Left hindlimb (tissue), 1 donor: ENCODE results near the gene CAVIN2.
A peak's percentile ranks its signal among the peaks of the same experiment; 100 is the strongest.

ENCODE experiments used
- DNase-seq: peaks from one replicate; pipeline ENCODE4 v3.0.0-alpha.2; 2018

Gene CAVIN2, protein sequence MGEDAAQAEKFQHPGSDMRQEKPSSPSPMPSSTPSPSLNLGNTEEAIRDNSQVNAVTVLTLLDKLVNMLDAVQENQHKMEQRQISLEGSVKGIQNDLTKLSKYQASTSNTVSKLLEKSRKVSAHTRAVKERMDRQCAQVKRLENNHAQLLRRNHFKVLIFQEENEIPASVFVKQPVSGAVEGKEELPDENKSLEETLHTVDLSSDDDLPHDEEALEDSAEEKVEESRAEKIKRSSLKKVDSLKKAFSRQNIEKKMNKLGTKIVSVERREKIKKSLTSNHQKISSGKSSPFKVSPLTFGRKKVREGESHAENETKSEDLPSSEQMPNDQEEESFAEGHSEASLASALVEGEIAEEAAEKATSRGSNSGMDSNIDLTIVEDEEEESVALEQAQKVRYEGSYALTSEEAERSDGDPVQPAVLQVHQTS

DNA sequence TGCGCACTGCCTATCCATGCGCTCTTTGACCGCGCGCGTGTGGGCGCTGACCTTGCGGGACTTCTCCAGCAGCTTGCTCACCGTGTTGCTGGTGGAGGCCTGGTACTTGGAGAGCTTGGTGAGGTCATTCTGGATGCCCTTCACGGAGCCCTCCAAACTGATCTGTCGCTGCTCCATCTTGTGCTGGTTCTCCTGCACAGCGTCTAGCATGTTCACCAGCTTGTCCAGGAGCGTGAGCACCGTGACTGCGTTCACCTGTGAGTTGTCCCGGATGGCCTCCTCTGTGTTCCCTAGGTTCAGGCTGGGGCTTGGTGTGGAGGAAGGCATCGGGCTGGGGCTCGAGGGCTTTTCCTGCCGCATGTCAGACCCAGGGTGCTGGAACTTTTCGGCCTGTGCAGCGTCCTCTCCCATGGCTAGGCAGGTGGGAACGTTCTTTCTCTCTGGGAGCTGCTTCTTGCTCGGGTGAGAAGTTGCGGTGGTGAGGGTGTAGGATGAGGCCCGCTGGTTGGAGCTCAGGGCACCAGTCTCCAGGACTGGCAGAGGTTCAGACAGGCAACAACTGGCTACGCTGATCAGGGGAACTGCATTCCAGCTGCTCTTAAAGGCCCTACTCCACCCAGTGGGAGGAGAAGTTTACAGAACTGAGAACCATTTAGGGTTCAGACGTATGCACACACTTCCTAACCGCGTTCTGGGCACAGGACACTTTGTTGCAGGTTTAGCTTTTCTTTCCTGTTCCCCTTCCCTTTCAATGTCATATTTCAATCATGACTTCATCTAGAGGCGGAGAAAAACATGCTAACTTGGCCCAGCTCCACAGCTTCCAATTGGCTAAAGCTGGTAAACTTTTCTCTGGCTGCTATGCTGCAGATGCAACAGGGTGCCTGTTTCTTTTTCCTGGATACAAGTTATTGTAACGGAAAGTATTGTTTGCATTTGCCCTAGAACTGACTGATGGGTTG is at the start of gene CAVIN2:
TSS of gene CAVIN2 (minus strand) at position 574 of the 962 bp plus-strand sequence. CDS start at position 411, 163 bp downstream.
- peak; percentile 73 for DNase-seq

DNA sequence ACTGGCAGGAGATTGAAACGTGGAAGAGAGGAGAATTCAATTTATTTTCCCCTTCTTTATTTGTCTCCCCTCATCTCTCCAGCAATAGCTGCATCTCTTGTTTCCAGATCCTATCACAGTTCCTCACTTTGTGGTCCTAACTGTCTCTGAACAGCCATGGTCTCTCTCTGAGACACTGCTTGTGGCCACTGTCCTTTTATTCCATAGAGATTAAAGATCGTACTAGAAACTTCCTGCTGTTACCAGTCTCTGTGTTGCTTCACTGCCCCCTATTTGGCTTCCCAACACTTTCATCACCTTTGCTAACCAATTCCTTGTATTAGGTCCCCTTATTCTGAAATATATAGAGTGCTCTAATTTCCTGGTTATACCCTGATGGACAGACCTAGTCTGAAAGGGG is 48.9 kb upstream of the CAVIN2 start:
- DNase-seq: no peak

DNA sequence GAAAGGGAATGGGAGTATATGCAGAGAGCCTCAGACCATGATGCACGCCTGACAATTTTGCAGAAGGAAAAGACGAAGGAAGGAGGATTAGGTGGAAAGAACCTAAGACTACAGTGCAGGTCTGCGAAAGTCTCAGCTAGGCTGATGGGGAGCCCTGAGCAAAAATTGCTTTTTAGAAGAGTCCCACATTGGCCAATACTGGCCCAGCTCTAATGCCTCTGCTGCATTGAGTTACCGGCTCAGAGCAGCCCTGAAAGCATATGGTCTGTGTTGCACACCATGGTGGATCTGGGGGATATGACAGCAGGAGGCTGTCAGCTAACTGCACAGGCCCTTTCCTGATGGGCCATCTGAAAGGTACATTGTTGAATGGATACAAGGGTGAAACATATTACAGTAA is 48.3 kb upstream of the CAVIN2 start:
- no peak for DNase-seq

DNA sequence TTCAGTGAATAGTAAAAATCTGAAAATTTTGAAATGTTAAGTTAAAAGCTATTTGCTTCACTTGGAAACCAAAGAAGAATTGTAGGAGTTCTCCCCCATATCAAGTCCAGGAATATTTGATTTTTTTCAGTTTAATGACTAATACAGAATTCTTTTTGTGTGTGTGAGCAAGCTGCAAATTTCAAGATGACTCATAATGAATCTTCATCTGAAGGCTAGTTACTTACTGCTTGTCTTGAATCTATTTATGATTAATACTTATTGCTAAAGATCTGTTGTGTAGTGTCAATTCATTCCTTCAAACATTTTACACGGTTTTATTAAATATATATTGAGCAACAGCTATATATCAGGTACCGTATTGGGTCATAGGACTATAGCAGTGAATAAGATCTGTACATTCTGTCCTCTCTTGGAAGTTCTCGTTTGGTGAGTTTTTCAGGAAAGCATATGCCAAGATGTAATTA is 47.8 kb upstream of the CAVIN2 start:
- no peak for DNase-seq

DNA sequence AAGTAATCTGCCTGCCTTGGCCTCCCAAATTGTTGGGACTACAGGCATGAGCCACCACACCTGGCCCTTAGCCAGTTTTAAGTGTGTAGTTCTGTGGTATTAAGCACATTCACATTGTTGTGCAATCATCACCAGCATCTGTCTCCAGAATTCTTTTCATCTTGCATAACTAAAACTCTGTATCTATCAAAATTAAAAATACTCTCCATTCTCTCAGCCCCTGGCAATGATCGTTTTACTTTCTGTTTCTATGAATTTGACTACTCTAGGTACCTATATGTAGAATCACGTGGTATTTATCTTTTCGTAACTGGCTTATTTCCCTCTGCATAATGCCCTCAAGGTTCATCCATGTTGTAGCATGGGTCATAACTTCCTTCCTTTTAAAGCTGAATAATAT is 45.5 kb upstream of the CAVIN2 start:
- no peak for DNase-seq

DNA sequence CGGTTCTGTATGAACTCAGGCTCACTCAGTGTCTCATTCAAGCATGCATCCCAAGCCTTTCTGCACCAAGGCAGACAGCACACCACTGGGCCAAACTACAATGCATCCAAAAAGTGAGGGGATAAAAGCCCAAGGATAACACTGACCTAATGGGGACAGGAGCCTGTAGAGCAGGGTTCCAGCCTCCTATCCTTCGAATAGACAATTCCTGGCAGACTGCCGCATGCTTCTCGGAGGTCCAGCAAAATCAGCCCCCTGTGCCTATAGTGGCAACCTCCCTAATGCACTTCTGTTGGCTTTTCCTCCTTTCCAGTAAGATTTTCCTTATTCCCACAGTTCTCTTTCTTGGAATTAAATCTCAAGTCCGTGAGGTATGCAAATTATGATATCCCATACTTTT is 44.8 kb upstream of the CAVIN2 start:
- DNase-seq: no peak

DNA sequence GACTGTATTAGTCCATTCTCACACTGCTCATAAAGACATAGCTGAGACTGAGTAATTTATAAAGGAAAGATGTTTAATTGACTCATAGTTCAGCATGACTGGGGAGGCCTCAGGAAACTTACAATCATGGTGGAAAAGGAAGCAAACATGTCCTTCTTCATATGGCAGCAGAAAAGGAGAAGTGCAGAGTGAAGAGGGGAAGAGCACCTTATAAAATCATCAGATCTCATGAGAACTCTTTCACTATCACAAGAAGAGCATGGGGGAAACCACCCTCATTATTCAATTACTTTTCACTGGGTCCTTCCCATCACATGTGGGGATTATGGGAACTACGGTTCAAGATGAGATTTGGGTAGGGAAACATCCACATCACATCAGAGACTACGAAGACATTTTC is 43.0 kb upstream of the CAVIN2 start:
- DNase-seq: no peak

DNA sequence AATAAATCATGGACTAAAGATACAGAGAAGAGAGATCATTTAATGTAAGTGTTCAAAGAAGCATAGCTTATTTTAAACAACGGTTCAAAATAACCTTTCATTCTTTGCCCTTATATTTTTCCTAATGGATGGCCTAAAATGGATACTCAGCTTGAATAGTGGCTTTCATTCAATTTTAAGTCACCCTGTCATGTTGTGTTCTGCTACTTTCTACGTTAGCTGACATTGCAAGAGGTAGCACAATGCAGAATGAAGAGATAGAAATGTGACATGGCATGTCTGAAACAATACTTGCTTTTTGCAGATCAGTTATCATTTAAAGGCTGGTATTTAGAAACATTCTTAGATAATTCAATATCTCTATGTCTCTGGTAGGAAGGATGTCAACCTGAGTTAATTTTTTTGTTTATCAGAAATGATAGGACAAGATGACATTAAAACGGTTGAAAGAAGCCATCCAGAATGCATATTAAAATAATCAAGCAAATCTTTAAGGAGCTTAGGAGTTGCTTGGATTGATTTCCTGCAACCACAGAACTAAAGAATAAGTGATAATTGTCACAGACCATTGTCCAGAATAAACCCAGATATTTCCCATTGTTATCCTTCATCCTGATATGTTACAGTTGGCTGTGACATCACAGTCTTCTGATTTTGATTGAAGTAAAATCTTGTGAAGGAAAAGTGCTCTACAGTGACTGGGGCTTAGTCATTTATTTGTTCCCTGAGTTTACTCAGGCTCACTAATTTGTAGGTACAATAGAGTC is 41.7 kb upstream of the CAVIN2 start:
- no peak for DNase-seq

DNA sequence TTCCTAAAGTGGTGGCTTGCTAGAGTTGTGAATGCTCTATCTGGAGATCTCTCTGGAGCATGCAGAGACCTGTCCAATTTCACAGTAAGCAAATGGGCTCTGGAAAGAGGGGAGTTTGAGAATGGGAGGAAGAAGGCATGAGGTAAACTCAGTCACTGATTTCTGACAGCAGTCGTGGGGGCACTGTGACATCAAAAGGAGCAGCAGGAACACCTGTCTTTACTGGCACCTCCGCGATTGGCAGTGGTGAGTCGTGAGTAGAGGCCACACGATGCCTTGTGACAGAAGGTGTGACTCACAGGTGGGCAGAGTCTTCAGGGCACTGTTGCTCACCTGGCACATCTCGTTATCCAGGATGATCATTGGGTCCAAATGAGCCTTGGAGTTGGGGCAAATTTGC is 38.8 kb upstream of the CAVIN2 start:
- no peak for DNase-seq

DNA sequence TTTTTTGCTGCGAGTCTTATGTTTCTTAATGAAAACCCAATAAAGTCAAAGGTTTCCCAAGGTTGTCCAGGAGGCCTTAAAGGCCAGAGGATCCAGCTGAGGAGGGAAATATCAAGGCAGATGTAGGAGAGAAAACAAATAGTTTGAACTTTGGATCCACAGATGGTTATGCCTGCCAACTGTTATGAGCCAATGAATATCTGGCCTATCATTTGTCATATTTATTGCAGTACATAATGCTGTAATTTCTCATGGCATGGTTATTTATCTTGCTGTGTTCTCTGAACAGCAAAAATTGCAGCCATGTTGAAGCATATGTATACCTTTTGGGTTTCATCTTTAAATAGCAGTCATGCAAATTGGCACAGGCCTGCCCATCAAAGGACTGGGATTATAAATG is 38.2 kb upstream of the CAVIN2 start:
- no peak for DNase-seq

DNA sequence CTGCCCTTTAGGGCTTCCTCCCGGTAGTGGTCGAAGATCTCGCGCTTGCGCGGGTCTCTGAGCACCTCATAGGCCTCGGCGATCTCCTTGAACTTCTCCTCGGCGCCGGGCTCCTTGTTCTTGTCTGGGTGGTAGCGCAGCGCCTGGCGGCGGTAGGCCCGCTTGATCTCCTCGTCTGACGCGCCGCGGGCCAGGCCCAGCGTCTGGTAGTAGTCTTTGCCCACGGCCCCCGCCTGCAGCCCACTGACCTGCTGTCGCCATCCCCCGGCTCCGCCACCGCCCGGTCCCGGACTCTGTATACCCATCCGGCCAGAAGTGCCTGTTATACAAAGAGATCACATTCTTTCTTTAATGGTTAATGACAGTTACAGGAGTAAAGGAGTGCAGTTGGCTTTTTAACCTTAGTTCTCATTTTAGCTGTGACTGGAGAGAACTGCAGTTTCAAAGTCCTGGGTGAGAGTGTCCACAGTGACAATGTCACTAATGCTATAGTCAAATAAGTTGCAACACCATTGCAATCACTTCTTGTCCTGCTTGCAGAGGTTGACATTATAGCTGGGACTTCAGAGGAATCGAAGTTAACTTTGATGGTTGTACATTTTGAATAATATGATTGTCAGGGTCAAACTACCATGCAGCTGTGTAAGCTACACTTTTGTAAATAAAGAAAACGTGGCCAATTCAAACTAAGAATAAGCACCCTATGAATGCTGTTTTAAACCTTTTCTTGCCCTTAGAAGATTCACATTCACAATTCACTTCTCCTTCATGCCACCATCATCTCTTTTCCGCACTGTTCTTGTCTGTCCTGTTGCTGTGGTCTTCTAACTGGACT is 35.3 kb upstream of the CAVIN2 start:
- no peak for DNase-seq

DNA sequence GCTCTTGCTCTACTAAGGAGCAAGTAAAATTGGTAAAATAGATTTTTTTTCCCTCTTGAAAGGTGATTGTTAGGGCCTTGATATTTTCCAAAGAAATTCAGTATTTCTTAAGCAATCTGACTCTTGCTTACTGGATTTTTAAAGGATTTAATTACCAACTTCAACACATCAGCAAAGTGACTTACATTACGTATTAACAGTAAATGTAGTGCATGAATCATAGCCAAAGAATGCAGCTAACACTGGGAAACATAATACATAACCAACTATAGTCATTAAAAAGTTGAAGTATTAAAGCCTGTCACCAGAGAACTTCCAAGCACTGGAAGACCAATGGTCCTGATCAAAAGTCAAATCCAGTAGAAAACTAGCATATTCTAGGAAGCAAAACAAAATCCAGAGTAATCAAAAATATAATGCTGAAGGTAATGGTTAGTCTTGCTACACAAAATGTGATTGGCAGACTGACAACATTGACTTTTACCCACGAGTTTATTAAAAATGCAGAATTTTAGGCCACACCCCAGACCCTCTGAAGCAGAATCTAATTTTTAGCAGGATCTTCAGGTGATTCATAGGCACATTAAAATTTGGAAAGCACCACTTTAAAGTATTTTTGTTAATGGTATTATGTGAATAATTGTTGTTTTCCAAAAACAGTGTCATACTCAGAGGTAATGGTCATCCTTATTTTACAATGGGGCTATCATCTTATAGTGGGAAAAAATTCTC is 31.8 kb upstream of the CAVIN2 start:
- DNase-seq: no peak

DNA sequence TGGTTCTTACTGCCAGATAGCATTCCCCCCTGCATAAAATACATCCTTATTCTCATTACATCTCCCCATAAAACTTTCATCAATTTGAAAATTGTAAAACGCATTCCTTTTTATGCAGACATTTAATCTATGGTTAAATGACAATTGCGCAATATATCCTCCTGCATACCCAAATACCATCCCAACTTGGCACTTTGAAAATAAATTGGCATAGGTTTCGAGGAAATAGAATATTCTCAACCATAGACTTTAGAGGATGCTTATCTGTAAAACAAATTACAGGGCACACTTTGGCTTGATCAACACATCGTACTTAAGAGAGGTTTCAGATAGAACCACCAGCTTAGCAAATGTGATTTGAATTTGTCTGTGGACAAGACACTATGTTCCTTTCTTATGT is 31.0 kb upstream of the CAVIN2 start:
- DNase-seq: no peak

DNA sequence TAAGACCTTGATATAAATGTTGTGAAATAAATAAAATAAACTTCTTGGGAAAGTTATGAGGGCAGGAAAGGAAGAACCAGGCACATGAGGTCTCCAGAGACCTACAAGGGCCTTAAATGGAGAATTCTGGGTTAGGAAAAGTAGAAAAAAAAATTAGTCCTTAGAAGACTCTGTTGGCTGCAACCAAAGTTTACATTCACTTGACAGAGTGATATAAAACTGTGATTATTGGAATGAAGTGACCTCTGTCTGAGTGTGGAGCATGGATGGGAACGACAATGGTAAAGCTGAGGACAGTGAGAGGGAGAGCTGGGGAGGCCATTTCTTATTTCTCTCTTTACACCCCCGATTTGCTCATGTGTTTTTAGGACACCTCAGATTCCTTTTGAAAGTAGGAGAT is 29.0 kb upstream of the CAVIN2 start:
- DNase-seq: no peak

DNA sequence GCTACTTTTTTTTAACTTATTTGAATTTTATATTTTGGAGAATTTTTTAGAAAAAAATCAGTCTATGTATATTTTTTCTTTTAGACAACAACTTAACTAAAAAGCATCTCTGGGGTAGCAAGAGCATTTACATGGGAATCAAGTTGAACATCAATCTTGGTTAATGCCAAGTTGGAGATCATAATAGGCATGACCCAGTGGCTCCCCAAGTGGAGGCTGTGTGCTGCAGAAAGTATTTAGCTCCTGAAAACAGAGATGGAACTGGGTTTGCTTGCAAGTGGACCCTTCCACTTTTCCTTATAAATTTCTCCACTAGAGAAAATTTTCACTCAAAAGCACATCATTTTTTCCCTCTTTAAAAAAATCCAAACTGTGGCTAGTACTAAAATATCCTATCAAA is 23.9 kb upstream of the CAVIN2 start:
- DNase-seq: no peak

DNA sequence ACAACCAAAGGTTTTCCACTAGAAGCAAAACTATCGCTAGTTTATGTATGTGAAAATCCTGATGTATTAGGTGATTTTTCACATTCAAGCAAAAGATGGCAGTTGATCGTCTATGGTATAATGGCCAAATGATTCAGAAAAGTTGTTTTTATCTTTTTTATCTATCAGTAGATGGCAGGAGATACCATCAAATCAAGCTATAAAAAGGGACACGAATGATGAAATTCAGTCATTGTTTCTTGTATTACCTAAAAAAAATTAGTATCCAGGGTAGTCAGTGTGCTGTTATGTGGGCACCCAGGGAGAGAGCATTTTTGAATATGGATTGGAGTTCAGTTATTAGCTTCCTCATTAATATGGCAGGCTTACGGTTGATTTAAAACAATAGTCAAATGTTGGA is 22.9 kb upstream of the CAVIN2 start:
- no peak for DNase-seq

DNA sequence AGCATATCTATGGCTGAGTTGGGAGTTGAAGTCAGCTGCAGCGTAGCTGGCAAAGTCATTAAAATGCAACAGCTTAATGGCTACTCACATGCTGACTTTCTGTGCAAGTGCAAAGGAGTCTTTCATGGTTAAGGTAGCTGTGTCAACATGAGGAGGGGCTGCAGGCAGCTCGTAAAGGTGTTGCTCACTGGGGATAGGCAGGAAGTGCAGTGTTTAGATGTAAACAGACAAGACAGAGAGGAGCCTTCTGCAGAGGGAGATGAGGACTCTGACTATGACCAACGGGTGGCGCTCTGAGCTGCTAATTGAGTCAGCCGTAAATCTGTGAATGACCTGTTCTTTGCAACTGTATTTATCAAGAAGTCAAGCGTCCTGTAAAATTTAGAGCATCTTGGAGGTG is 22.3 kb upstream of the CAVIN2 start:
- no peak for DNase-seq

DNA sequence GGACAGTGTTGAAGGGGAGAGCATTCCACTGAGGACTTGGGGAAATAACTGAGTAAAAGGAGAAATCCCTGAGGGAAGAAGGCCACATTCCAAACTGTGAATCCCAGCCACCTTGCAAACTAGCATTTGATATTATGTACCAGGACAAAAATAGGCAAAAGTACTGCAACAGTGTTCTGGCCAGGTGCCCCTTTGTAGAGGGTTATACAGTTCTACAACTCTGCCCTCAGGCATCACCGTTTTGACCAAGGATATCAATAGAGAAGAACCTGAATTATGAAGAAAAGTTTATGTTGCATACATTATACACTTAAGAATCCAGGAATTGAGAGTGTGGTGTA is 20.6 kb upstream of the CAVIN2 start:
- no peak for DNase-seq

DNA sequence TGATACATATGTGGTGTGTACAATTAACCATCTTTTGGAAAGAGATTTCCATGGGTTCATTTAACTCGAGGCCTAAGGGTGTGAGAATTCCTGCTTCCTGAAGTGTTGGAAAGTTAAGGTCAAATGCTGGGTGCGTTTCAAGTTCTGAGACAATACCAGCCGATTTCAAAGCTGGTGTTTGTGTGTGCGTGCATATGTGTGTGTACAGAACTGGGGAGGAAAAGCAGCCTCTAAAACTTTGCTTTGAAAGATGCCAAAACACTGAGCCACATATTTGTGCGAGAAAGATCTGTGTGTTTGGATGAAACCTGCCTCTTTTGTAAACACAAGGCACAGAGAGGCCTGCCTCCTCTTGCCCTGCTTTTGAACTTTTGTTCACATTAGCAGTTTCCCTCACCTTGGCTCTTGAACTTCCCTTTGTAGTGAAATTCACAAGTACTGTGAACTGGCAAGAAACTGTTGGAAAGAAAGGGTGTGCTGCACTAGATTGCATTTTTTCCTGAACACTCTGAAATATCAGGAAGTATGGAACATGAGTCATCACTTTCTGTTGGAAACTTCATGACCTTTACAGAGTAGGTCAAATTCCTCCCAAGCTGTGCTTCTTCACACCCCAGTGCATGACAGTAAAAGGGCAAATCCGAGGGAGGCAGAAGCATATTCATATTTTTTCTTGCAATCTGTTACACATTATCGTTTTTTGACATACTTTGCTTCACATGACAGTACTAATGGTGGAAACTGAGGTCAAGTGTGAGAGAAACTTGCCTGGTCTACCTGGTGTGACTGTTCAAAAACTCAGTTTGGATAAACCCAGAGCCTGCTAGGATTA is 20.0 kb upstream of the CAVIN2 start:
- DNase-seq: no peak

DNA sequence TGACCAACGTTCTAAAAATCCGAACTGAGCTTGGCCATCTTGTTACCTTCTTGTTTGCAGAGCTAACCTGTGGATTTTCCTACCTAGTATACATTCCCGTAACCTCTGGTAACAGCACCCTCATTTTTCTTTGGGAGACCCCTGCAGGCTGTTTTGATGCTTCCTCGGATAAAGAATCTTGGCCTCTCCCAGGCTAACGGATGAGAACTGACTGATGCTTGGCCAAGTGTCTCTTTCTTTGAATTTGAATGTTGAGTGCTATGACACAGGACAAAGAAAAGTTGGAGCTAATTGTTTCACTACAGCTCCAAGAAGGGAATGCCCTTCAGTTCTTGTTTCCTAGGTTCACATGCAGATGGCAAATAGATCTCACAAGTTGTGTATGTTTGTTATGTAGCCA is 19.3 kb upstream of the CAVIN2 start:
- no peak for DNase-seq
